ENCODE measurements around the gene IPCEF1.
A peak's percentile ranks its signal among the peaks of the same experiment; 100 is the strongest.

The IPCEF1 gene

GRCh38 chr6:154289818-154290508 is 66.6 kb downstream of the IPCEF1 start:
- no peak for DNase-seq

GRCh38 chr6:154285826-154286225 is 70.8 kb downstream of the IPCEF1 start:
- DNase-seq, result no peak

GRCh38 chr6:154284313-154284853 is 72.2 kb downstream of the IPCEF1 start:
- no peak for DNase-seq

GRCh38 chr6:154280521-154280920 is 76.1 kb downstream of the IPCEF1 start:
- no peak for DNase-seq

GRCh38 chr6:154277629-154278017 is 79.0 kb downstream of the IPCEF1 start:
- peak; percentile 39 for DNase-seq

- DNase-seq, result no peak
These were observed 79.6 kb downstream of the IPCEF1 start for GRCh38 chr6:154276810-154277628.

GRCh38 chr6:154274168-154274567 is 82.4 kb downstream of the IPCEF1 start:
- no peak for DNase-seq

GRCh38 chr6:154268486-154268885 is 88.1 kb downstream of the IPCEF1 start:
- DNase-seq, result no peak

- no peak for DNase-seq
These were observed 89.0 kb downstream of the IPCEF1 start for GRCh38 chr6:154267508-154268106.

- no peak for DNase-seq
These were observed 90.0 kb downstream of the IPCEF1 start for GRCh38 chr6:154266560-154267099.

- no peak for DNase-seq
These were observed 94.8 kb downstream of the IPCEF1 start for GRCh38 chr6:154261688-154262397.

GRCh38 chr6:154258064-154258757 is 98.4 kb downstream of the IPCEF1 start:
- DNase-seq, result no peak

- no peak for DNase-seq
These were observed 99.5 kb downstream of the IPCEF1 start for GRCh38 chr6:154257067-154257466.

- DNase-seq, result no peak
These were observed 103.9 kb downstream of the IPCEF1 start for GRCh38 chr6:154252678-154253077.

- DNase-seq, result no peak
These were observed 105.5 kb downstream of the IPCEF1 start for GRCh38 chr6:154251116-154251515.

- peak; percentile 29 for DNase-seq
These were observed 106.9 kb downstream of the IPCEF1 start for GRCh38 chr6:154249499-154250298.

- peak; percentile 45 for DNase-seq
These were observed 109.3 kb downstream of the IPCEF1 start for GRCh38 chr6:154247119-154247861.

- DNase-seq, result no peak
These were observed 109.9 kb downstream of the IPCEF1 start for GRCh38 chr6:154246723-154247118.

GRCh38 chr6:154245506-154245905 is 111.1 kb downstream of the IPCEF1 start:
- no peak for DNase-seq
